Esophagus squamous epithelium (tissue), 4 donors: ENCODE measurements around the gene TYK2.

Experiments used
- CTCF ChIP-seq, 6 experiments: fragments of 450-650 bp in 4 of 6; fragments of 200-600 bp in 2 of 6; sonication (generic) in 2 of 6; IDR thresholded peaks; one replicate each; pipeline ENCODE4 v1.5.1; 2016 to 2019; ENCODE audit warnings: antibody characterized with exemption in 6 of 6, mild to moderate bottlenecking in 4 of 6, moderate library complexity in 4 of 6
- POLR2A ChIP-seq, 4 donors: fragments of 450-650 bp; IDR thresholded peaks; one replicate each; pipeline ENCODE4 v1.6.1; 2017; ENCODE audit warnings: antibody characterized with exemption in 4 of 4, mild to moderate bottlenecking in 4 of 4, moderate library complexity in 3 of 4

- TF ChIP-seq CTCF (IDR thresholded peaks at IDR 0.05), result no peak
- TF ChIP-seq POLR2A (IDR thresholded peaks at IDR 0.05), result no peak
Measured at GRCh38 chr19:10333758-10334587, 46.4 kb downstream of the TYK2 start.
